Stimulated activated CD8-positive, alpha-beta memory T cell treated with anti-CD3 and anti-CD28 coated beads, Interleukin-4, amount 100 ng/mL, for 48 hours (primary cell): Measurements from ENCODE around the gene PTPRN2.

ENCODE experiments used
- DNase-seq: peaks from one replicate; pipeline ENCODE4 v3.0.0-alpha.2; 2020

Gene PTPRN2

DNA sequence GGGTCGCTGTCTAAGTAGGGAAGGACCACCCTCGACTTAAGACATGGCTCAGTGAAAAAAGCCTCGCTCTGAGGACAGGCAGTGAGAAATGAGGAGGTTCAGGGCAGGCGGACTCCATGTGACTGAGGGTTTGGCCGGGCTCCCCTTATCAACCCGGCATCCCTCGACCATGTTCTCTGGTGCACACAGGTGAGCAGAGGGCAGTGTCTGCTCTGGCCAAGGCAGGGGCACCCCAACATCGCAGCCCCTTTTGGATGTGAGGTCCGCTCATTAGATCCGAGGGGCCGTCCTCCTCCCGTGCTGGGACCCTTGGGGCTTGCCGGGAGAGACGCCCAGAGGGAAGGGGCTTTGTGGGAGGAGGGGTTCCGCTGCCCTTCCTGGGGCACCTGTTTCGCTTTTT lies 775.7 kb downstream of the PTPRN2 start:
- DNase-seq: no peak

DNA sequence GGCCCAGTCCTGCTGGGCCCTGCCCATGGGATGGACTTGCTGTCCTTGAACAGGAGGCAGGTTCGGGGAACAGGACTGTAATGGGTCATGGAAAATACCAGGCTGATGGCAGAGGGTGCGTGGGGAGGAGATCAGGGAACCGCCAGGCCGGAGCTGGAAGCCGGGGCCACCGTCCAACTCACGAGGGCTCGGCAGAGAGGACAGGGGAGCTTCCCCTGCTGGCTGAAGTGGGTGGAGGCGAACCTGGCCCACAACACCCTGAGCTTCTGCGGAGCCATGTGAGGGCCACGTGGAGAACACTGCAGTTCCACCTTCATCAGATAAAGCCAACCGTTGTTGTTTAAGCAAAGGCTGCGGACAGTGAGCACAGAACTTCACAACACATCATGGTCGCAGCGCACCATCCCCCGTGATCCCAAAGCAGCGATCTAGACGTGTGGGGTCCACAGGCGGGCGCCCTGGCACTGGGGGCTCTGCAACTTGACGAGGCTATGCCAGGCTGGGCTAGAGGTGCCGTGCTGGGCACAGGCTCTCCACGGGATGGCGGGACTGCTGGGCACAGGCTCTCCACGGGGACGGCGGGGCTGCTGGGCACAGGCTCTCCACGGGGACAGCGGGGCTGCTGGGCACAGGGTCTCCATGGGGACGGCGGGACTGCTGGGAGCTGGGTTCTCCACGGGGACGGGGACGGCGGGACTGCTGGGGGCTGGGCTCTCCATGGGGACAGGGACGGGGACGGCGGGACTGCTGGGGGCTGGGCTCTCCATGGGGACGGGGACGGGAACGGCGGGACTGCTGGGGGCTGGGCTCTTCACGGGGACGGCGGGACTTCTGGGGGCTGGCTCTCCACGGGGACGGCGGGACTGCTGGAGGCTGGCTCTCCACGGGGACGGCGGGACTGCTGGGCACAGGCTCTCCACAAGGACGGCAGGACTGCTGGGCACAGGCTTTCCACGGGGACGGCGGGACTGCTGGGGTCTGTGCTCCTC lies 777.5 kb downstream of the PTPRN2 start:
- DNase-seq: no peak

DNA sequence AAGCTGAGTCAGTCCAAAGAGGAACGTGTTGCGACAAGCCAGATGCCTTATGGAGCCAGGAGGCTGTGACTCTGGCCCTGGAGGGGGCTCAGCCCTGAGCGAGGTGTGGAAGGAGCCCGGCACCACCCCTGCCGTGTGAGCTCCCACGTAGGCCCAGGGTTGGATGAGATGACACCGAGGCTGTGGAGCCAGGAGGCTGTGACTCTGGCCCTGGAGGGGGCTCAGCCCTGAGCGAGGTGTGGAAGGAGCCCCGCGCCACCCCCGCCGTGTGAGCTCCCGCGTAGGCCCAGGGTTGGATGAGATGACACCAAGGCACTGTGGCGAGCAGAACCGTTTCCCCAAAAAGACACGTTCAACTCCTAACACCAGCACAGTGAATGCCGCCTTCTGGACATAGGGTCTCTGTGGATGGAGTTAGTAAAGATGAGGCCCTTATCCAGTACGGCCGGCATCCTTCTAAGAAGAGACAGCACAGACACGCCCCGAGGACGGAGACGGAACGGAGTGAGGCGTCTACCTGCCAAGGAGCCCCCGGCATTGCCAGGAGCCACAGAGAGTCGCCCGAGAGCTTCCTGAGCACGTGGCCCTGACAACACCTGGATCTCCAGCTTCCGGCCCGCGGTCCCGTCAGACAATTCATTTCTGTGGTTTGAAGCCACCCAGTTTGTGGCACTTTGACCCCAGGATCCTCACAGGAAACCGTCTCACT lies 778.3 kb downstream of the PTPRN2 start:
- DNase-seq: no peak

- DNase-seq: no peak
Measured at GRCh38 chr7:157808042-157808441, 779.6 kb downstream of the PTPRN2 start.

DNA sequence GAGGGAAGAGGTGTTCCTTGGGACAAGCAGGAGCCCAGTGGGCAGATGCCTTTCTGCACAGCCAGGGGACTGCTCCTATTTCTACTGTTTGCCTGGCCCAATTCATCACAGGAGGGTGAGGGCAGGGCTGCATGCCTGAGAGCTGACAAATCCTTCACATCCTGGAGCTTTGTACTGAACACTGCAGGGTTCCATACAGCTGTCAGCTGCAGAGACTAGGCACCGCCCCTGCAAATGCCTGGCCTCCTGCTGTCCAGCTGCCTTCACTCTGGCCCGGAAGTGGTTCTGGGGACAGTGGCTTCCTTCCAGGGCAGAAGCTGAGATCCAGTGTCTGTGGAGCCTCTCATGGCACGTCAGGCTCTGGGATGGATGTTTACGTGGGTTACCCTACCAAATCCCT lies 780.1 kb downstream of the PTPRN2 start:
- no peak for DNase-seq

- DNase-seq: no peak
Measured at GRCh38 chr7:157806711-157807110, 780.9 kb downstream of the PTPRN2 start.

GRCh38 chr7:157805713-157806112 lies 781.9 kb downstream of the PTPRN2 start:
- no peak for DNase-seq

GRCh38 chr7:157803906-157804305 lies 783.7 kb downstream of the PTPRN2 start:
- no peak for DNase-seq

- DNase-seq: no peak
Measured at GRCh38 chr7:157801971-157802675, 785.5 kb downstream of the PTPRN2 start.

- no peak for DNase-seq
Measured at GRCh38 chr7:157801113-157801512, 786.5 kb downstream of the PTPRN2 start.

GRCh38 chr7:157800281-157800680 lies 787.3 kb downstream of the PTPRN2 start:
- DNase-seq: no peak

DNA sequence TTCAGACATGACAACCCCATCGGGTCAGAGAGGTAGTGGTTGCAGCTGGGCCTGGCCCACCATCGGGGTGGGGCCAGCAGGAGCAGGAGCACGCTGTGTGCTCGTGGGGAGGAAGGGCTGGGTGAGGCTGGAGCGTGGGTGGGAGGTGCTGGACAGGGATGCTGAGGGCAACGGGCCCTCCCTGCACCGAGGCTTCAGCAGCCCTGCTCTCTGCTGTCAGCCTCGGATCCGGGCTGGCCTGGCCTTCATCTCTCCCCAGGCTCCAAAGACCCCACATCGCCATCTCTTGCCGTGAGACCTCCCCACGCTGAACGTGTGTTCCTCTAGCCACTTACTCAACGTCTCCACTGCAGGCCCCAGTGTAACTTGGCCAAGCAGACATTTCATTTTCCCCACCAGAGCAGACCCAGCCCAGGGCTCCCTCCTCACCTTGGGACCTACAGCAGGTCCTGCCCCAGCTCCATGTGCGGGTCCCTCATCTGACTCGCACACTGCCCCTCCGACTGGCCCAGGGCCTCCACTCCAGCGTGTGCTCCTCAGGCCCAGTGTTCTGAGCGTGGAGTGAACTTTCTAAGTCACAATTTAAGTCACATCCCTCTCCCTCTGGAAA lies 788.4 kb downstream of the PTPRN2 start:
- no peak for DNase-seq

DNA sequence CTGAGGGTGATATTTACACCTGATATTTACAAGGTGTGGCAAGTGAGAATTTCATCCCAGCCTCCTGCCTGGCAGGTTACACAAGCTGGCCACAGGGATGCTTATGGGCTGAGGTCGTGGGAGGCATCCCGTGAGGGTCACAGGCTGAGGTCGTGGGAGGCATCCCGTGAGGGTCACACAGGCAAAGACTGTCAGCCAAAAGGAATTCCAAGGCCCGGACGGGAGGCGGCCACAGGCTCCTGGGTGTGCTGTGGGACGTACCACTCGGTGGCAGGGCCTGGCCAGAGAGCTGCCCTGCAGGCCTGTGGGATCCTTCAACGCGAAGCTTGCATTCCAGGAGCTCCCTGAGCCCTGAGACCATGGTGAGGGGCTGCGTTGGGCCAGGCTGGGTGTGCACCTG lies 790.3 kb downstream of the PTPRN2 start:
- no peak for DNase-seq

DNA sequence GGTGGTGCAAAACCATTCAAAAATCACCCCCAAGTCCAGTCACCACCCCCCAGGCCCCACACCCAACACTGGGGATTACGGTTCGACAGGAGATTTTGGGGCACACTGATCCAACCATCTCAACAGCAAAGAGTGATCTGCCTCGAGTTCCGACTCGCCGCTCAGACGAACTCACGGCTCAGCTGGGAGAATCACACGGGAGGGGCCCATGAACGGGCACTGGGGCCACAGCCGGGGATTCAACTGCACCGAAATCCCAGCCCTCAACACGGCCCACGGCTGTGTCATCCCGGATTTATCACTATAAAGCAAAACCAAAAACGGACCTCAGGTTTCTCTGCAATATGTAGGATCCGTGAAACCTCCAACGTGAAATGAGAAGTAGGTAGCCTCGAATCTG lies 790.8 kb downstream of the PTPRN2 start:
- DNase-seq: no peak

DNA sequence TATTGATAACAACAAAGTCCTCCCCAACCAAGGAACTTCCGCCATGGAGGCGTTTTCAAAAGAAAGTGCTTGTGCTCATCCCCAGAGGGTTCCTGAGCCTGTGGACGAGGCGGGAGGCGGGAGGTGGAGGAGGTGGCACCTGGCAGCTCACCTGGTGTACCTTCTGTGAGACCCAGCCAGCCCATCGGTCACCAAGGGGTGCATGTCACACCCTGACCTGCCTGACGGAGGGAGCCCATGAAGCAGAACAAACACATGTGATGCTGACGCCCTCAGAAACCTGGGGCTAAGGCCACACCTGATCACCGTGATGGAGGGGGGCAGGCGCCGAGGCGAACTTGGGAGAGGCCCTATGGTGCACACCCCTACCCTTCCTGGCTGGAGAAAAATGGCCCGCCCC lies 792.0 kb downstream of the PTPRN2 start:
- no peak for DNase-seq

DNA sequence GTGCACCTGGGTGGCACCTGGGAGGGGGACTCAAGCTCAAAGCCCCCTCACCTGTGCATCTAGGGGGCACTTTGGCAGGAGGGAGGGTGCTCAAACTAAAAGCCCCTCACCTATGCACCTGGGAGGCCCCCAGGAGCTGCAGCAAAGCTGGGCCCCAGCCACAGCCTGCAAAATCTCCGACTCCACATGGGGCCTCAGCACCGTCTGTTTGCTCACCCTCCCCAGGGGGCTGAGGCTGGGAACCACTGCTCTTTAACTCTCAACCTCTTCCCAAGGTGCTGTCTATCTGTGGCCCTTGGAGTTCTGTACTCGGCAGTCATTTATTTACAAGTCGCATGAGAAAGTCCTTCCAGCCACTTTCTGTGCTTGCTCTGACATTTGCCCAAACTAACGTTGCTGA lies 792.4 kb downstream of the PTPRN2 start:
- no peak for DNase-seq

GRCh38 chr7:157794746-157795065 lies 792.9 kb downstream of the PTPRN2 start:
- no peak for DNase-seq

DNA sequence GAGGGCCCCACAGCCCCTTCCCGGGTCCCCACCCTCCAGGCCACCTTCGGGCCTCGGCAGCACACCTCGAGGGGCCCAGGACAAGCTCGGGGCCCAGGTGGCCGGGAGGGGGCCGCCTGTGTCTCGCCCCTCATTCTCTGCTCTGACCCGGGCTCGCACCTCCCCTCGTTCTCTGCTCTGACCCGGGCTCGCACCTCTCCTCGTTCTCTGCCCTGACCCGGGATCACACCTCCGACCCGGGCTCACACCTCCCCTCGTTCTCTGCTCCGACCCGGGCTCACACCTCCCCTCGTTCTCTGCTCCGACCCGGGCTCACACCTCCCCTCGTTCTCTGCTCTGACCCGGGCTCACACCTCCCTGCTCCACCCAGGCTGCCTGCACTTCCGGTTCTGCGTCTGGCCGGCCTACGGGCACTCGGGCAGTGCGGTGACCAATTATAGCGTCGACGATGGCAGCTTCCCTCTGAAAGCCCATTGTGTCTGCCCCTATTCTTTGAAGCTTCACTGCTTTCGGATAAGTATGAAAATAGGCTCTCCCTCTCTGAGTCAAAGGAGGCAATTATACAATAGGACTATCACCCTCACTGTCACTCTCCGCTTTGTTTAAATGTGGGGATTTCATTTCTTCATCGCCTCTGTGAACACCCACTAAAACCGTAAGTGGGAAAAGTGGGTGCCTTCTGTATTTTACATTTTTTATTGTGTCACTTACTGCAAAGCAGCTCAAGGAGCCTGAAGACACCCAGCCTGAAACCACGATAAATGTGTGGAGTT lies 793.5 kb downstream of the PTPRN2 start:
- no peak for DNase-seq

DNA sequence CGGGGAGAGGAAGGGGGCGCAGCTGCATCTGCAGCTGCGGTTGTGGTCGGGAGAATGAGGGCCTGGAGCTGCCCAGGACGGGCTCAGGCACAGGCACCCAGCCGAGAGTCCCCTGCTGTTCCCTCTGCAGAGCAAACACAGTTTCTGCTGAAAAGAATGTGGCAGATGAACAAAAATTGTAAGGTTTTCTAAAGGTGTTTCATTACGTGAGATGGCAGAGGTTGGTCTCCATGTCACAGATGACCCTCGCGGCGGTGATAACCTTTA lies 794.6 kb downstream of the PTPRN2 start:
- DNase-seq: no peak

DNA sequence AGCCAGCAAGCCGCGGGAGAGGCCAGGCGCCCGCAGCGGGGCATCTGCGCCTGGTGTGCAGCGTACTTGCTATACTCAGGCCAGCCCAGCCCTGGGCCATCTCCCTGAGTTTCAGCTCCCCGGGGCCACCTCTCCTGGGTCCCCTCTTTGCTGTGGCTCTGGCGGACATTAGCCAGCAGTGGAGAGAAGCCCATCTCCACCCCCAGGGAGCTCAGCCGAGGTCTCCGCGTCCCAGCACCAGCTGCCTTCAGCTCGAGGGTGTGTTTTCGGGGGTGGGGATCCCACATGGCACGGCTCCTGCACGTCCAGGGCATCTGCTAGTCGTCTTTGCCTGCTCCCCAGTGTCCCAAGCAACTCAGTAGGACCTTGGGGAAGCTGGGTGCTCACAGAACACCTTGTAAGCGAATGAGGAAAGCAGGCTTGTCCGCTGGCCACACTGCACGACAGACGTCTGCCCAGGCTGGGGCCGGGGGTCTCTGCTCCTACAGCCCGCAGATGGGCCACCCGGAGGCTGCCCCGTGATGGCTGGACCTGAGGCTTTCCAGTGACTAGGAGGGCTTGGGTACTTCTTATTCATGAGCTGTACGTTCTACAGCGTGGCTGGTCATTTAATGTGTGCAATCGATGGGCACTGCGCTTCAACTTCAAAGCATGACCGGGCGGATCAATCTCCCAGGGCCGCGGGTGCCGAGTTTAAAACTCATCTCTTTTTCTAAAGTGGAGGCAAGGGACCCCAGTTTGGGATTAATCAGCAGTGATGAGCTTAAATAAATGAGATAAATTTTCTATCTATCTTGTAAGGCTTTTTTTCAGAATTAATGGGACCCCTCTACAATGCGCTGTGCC lies 795.2 kb downstream of the PTPRN2 start:
- DNase-seq: no peak

DNA sequence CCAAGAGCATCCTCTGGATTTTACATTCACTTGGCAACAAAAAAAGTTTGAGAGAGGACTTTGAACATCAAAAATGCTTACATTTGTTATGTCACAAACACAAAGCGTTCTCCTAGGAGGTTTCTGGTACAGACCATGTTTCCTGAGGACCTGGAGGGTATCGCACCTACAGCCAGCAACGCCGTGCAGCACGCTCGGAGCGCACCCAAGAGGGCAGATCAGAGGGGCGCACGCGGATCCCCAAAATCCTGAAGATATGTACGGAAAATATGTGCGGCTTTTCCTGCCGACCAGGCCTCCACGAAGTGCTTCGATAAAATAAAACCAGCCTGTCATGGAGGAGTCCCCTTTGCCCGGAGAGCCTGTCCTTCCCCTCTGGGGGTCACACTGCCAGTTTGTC lies 796.0 kb downstream of the PTPRN2 start:
- DNase-seq: no peak

- DNase-seq: no peak
Measured at GRCh38 chr7:157791261-157791660, 796.4 kb downstream of the PTPRN2 start.
